Measurements from ENCODE around the gene TMEM63A. TPM values are rescaled to one million over a fixed set of nuclear protein-coding genes. Genes with fewer than 3 reads are reported as not detected.

The TMEM63A gene
- total and polyA plus RNA-seq, 10 of the 15 experiments (the other 5 are each of a cell fraction or from before 2014, with no cell fraction given), result 1.3 to 33.5 (median 15.2) TPM

- TF ChIP-seq CUX1 (IDR thresholded peaks at IDR 0.05; ENCODE audit: insufficient replicate concordance, low read depth, low read length) (no peak), KDM1A (IDR thresholded peaks at IDR 0.05; ENCODE audit: borderline replicate concordance) (no peak)
Measured at GRCh38 chr1:225892307-225892706, 10.1 kb upstream of the TMEM63A start (continued).

- SMC1A ChIA-PET (ENCODE audit: uncharacterized antibody, unreplicated experiment), result no interaction called here
- H3K9me3 ChIP-seq (replicated peaks; ENCODE audit: control insufficient read depth, insufficient read depth, low read length), result no peaks in the 10 kb centered on the region
- POLR2A ChIA-PET, result no interaction called here
- whole genome bisulfite sequencing (ENCODE audit: insufficient coverage, insufficient replicate concordance, low lambda C conversion rate, missing lambda C conversion rate), result 68% methylated on average over 14 of the region's 14 CpGs
- intact Hi-C loops (cut with micrococcal nuclease; ENCODE audit: unreplicated experiment) (no loop called here), in situ Hi-C loops (cut with MboI) (no loop called here)
- no peak for ATAC-seq
- no peaks in the 10 kb centered on the region for H3K27me3 ChIP-seq (replicated peaks in 1 of 2; ENCODE audit: control insufficient read depth in 2 of 2, insufficient read depth in 2 of 2, low read length in 1 of 2)
- no peak overlapping the region for H2AFZ ChIP-seq (ENCODE audit: control insufficient read depth, low read depth, low read length)
- H3K36me3 ChIP-seq (ENCODE audit: control insufficient read depth in 2 of 2, insufficient read depth in 2 of 2, low read length in 1 of 2), result no peaks in the 10 kb centered on the region
- RAD21 ChIA-PET (ENCODE audit: unreplicated experiment), result no interaction called here
- FAIRE-seq, result no peak
- H3K4me2 ChIP-seq (ENCODE audit: control insufficient read depth, insufficient read depth), result no peak overlapping the region
- no peak for DNase-seq (ENCODE audit: low read depth, low spot score)
- no peak overlapping the region for H3K27ac ChIP-seq (ENCODE audit: control insufficient read depth, insufficient read depth)
- no peak overlapping the region for H3K9ac ChIP-seq (ENCODE audit: control insufficient read depth, insufficient read depth, low read length)
- CTCF ChIA-PET, result no interaction called here
- BruUV-seq (replicated peaks), result no TSS peak
- no peak overlapping the region for H3K4me3 ChIP-seq
- H3K79me2 ChIP-seq (ENCODE audit: control insufficient read depth, insufficient read depth, low read length), result no peaks in the 10 kb centered on the region
- H3K4me1 ChIP-seq (ENCODE audit: control insufficient read depth, insufficient read depth, low read length), result peaks cover 1% of the 10 kb centered on the region
- no peaks in the 10 kb centered on the region for H4K20me1 ChIP-seq (ENCODE audit: control insufficient read depth, insufficient read depth)
- TF ChIP-seq USF1 (IDR thresholded peaks at IDR 0.05; ENCODE audit: borderline replicate concordance, extremely low read length, insufficient read depth, low read depth, low read length) (no peak), NFYB (IDR thresholded peaks at IDR 0.05; ENCODE audit: insufficient read depth, low read depth, low read length) (no peak), MAX (IDR thresholded peaks at IDR 0.05; ENCODE audit: low read depth, low read length) (no peak), IRF3 (IDR thresholded peaks at IDR 0.05) (no peak), BRCA1 (IDR thresholded peaks at IDR 0.05; ENCODE audit: low read depth, low read length) (no peak), TARDBP (IDR thresholded peaks at IDR 0.05; ENCODE audit: borderline replicate concordance) (no peak), TCF12 (IDR thresholded peaks at IDR 0.05; ENCODE audit: low read depth, low read length) (no peak), EED (IDR thresholded peaks at IDR 0.05; ENCODE audit: low read depth) (no peak), PKNOX1 (IDR thresholded peaks at IDR 0.05) (no peak), EP300 (IDR thresholded peaks at IDR 0.05; ENCODE audit: borderline replicate concordance in 1 of 2, control insufficient read depth in 1 of 2, low read depth in 2 of 2, low read length in 2 of 2) (no peak), BHLHE40 (IDR thresholded peaks at IDR 0.05; ENCODE audit: borderline replicate concordance in 1 of 2, low read depth in 2 of 2, low read length in 1 of 2) (no peak)
Measured at GRCh38 chr1:225891229-225891972, 9.2 kb upstream of the TMEM63A start.
